Mammary epithelial cell (primary cell): ENCODE data around the gene TENM3.

Experiments used
- EZH2 ChIP-seq: IDR thresholded peaks from 2 replicates; pipeline ENCODE4 v1.6.1; 2012; ENCODE audit warnings: low read length, inconsistent platforms, borderline replicate concordance
- TF ChIP-seq, protein P1 (sequence below), 2 donors: IDR thresholded peaks in 1 of 2; conservative IDR thresholded peaks in 1 of 2; 2 replicates each; pipeline ENCODE4 v1.5.1; 2011 to 2012; ENCODE audit warnings: inconsistent platforms in 2 of 2, low read length in 2 of 2, mild to moderate bottlenecking in 2 of 2, control low read depth in 1 of 2, low read depth in 1 of 2; ENCODE audit not compliant: insufficient read depth in 1 of 2; ENCODE audit errors: extremely low read depth in 1 of 2

- TF ChIP-seq, protein P1, sequence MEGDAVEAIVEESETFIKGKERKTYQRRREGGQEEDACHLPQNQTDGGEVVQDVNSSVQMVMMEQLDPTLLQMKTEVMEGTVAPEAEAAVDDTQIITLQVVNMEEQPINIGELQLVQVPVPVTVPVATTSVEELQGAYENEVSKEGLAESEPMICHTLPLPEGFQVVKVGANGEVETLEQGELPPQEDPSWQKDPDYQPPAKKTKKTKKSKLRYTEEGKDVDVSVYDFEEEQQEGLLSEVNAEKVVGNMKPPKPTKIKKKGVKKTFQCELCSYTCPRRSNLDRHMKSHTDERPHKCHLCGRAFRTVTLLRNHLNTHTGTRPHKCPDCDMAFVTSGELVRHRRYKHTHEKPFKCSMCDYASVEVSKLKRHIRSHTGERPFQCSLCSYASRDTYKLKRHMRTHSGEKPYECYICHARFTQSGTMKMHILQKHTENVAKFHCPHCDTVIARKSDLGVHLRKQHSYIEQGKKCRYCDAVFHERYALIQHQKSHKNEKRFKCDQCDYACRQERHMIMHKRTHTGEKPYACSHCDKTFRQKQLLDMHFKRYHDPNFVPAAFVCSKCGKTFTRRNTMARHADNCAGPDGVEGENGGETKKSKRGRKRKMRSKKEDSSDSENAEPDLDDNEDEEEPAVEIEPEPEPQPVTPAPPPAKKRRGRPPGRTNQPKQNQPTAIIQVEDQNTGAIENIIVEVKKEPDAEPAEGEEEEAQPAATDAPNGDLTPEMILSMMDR (conservative IDR thresholded peaks at IDR 0.05 in 1 of 2, IDR thresholded peaks at IDR 0.05 in 1 of 2; ENCODE audit: extremely low read depth in 1 of 2, insufficient read depth in 1 of 2, low read depth in 1 of 2, low read length in 2 of 2): no peak
- TF ChIP-seq EZH2: no peak
These were observed 588.2 kb downstream of the TENM3 start for GRCh38 chr4:182831376-182831775.
